GM21737 (cell line): ENCODE measurements around the gene NUDT15.
"Not testable (repeated sequence)": the region's sequence is repeated elsewhere in the genome, so short reads cannot be mapped to it uniquely, and the experiment has no call there.

Experiments
- ATAC-seq: cut with Tn5 transposase; IDR thresholded peaks from one replicate; pipeline ENCODE4 v1.9.1; 2021; ENCODE audit warnings: mild to moderate bottlenecking, moderate library complexity; ENCODE audit not compliant: unreplicated experiment

Gene NUDT15

DNA sequence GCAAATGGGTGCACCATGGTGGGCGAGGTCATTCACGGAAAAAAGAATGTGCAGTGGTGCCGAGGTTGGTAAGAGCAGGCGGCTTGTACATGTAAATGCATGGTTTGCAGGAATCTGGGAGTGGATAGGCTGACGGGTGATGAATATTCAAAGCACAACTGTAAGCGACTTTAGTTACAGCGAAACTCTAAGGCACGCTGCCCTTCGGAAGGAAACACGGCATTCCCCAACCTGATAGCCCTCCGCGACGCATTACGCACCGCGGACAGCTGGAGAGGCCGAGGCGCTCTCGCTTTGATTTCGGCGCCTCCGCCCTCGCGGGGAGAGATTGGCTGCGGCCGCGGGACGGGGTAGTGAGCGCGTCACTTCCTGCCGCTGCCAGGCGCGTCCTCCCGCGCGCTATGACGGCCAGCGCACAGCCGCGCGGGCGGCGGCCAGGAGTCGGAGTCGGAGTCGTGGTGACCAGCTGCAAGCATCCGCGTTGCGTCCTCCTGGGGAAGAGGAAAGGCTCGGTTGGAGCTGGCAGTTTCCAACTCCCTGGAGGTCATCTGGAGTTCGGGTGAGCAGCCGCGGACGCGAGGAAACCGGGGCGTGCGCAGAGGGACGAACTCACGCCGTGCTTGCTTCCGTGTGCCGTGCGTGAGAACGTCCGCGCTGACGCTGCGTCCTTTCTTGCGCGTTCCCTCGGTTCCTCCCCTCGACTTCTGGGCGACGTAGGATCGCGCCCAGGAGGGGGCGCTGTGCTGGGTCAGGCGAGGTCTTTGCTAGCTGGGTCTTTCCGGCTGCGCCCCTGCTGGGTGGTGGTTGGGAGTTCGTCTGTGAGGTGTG, at the start of gene NUDT15:
NUDT15 (plus strand) TSS at position 381 of the 828 bp plus-strand sequence; CDS start at position 402, 21 bp downstream.
- ATAC-seq, result peak; percentile 92

DNA sequence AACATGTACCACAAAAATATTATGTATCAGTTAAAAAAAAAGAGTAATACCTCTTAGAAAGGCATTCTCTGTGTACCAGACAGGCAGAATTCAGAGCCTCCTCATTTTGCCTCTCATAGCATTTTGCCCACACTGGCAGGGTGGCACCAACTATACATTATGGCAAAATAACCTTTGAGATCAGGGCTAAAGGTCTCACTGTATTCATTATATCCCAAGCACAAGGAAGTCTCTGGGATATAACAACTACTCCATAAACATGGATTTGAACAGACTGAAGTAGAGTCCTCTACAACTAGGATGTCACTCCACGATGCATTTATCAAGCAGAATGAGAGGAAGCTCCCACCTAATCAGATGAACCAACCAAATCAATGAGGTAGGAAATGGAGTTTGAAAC, 47.1 kb upstream of the NUDT15 start:
- ATAC-seq, result no peak

DNA sequence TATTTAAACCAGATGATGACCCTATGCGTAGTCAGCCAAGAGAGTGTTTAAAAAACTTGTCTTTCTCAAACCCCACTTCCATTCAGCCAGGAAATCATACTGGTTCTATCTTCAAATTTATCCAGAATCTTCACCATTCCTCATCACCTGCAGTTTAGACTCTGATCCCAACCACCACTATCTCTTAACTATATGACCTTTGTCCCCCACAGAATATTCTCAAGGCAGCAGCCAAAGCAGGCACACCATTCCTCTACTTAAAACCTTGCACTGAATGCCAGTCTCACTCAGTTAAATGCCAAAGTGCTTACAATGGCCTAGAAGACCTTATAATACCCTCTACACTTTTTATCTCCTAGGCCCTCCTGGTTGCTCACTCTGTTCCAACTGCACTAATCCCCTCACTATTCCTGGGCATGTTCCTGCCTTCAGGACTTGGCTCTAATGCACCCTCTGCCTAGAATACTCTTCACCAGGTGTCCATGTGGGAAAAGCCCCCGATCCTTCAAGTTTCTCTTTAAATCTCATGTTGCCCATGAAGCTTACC, 46.5 kb upstream of the NUDT15 start:
- no peak for ATAC-seq

DNA sequence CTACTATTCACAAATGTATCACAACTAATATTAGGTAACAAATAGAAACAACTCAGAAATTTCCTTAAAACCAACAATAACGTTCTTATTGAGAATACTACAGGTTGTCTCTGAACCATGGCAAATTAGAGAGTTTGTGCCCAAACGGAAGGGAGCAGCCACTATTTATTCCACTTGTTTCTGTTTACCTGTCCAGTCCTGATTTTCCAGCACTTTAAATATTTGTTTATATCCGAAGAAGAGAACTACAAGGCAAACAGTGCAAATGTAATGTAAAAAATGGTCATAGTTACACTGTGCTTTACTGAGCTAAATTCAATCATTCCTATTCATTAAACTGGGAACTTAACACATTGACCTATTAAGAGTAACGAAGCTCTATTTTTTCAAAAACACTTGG, 45.7 kb upstream of the NUDT15 start:
- ATAC-seq, result no peak

DNA sequence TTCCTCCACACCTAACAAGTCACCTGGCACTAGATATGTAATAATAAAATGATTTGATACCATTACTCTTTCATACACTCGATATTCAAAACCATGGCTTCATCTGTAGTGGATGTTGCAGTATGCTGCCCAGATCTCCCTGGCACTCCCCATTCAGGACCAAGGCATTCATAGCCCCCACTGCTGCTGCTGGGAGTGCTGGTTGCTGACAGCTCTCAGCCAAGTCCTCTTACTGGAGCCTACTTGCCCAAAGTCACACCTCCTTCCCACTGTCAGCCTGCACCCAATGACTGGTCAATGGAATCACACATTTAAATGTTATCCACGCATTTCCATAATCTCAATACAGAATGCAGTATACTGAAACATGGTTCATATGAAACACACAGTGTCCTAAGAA, 40.1 kb upstream of the NUDT15 start:
- no peak for ATAC-seq

DNA sequence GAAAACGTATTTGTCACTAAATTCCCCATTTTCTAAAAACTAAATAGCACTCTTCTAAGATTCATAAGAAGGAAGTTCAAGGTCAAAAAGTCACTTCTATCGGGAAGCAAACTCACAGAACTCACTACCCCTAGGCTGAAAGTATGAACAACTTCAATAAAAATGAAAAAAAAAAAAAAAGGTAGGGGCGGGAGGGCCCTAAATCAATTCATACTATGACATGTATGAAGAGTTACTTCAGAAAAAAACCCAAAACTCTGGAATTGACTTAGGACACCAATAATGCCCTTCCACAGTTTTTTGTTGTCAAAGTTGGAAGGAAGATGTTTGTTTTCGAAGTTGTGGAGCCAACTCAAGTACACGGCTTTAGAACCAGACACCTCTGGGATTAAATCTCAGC, 37.6 kb upstream of the NUDT15 start:
- ATAC-seq, result no peak

DNA sequence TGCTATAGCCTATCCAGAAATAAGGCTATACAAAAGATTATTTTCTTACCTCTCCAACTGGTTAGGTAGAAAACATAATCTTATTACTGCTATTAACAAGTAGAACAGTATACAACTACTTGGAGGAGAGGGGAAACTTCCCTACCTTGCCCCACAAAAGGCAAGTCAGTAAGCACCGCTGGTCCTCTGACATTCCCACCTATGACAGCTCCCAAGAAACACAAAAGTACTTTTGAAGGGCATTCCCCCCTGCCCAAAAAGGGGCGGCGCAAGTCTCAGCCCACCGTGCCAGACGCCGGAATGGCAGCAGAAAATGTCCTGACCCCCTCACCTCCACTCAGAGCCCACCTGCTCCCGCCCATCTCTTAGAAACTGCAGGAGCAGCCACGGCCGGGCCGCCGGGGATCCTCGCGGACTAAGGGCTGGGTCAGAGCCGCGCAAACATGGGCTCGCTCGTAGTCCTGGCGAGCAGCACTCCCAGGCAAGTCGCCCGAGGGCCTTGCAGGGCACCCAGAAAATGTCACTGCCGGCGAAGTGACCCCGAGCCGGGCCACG, 36.9 kb upstream of the NUDT15 start:
- peak; percentile 37 for ATAC-seq

DNA sequence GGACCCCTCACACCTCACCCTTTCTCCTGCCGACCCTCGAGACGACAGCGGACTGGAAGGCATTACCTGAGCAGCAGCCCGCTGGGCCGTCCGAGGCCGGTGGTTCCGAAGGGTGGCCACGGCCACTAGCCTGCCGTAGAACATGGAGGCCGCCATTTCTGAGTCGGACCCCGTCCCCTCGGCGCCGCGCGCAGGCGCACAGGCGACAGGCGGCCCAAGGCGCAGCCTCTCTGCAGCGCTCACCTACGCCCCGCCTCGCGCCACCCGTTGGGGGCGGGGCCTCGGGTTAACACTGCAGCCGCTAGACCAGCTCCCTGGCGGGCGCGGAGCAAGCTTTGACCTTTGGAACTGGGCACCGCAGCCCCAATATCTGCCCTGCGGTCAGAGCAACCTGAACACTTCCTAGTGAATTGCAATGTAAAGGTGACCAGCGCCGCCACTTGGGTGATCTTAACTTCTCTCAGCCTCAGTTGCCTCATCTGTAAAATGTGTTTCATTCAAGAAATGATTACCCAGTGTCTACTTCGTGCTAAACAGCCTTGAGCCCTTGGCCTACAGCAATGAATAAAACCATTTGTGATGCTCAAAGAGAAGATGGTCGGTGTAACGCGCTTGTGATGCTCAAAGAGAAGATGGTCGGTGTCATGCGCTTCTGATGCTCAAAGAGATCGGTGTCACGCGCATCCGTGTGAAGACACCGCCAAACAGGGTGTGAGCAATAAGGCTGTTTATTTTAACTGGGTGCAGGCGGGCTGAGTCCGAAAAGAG, 36.2 kb upstream of the NUDT15 start, which contains the start of gene SUCLA2:
SUCLA2 (minus strand) TSS at position 160 of the 768 bp plus-strand sequence; CDS start at position 156, 4 bp downstream.
- peak; percentile 98 for ATAC-seq

DNA sequence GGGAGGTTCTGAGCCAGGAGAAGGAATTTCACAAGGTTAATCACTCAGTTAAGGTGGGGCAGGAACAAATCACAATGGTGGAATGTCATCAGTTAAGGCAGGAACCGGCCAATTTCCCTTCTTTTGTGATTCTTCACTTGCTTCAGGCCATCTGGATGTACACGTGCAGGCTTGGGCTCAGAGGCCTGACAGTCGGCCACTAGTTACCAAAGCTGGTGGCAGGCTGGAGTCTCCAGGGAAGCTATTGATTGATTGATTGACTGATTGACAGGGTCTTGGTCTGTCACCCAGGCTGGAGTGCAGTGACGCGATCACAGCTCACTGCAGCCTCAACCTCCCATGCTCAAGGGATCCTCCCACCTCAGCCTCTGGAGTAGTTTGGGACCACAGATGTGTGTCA, 35.5 kb upstream of the NUDT15 start:
- not testable (repeated sequence) for ATAC-seq

DNA sequence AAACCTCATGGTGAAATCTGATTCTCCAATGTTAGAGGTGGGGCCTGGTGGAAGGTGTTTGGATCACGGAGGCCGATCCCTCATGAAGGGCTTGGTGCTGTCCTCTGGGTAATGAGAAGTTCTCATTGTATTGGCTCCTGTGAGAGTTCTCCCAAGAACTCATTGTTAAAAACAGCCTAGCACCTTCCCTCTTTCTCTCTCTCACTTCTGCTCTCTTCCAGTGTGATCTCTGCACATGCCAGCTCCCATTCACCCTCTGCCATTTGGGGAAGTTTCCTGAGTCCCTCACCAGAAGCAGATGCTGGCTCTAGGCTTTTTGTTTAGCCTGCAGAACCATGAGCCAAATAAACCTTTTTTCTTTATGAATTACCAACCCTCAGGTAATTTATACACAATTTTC, 33.3 kb upstream of the NUDT15 start:
- no peak for ATAC-seq

DNA sequence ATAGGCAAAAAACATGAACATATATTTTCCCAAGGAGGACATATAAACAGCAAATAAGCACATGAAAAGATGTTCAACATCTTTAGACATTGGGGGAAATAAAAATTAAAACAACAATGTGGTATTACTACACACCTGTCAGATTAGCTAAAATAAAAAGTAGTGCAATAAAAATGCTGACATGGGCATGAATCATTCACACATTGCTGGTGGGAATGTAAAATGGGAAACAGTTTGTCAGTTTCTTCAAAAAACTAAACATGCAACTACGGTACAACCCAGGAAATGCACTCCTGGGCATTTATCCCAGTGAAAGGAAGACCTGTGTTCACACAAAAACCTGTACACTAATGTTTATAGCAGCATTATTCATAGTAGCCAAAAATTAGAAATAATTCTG, 31.1 kb upstream of the NUDT15 start:
- ATAC-seq, result no peak

DNA sequence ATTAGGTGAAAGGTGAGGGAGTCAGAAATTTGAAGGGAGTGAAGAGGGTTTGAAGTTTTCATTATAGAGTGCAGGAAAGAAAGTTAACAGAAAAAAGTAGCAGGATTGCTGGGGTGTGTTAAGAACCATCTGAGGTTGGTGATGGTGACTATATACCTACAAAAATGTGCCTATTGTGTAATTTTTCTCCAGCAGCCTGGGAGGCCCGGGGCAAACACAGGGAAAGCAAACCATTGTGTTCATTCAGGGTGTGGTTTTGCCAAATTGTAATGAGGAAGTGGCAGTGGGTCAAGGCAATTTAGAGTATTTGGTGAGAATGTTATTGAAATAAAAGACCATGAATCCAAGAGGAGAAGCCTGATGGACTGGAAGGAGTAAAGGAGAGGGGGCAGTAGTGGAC, 28.2 kb upstream of the NUDT15 start:
- no peak for ATAC-seq

DNA sequence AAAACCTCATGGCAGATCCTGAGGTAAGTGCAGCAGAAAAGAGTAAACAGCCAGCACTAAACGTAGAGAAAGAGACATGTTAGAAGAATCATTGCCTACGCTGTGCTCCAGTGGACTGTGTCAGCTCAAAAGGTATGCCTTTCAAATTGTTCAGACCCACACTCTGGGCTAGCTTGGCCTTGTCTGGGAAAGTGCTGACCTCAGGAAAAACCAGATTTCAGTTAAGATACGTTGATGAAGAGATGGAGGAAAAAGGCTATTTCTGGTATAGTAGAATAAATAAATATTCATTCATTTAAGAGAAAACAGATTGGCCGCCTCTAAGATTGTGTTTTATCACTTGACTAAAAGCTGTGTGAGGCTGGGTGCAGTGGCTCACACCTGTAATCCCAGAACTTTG, 26.8 kb upstream of the NUDT15 start:
- no peak for ATAC-seq

DNA sequence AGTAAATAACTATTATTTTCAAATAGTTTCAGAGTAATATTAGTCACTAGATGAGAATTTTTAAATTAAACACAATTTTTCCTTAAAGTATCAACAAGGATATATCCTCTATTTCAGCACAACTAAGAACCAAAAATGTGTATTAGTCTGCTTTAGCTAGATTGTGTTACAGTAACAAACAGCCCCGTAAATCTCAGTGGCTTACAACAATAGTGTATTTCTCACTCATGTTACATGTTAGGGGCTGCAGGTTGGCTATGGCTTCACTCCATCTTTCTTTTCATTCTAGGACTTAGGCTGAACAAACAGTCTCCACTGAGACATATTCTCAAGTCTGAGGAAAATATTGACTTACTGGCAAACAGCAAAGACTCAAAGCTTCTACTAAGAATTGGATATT, 24.9 kb upstream of the NUDT15 start:
- ATAC-seq, result no peak

DNA sequence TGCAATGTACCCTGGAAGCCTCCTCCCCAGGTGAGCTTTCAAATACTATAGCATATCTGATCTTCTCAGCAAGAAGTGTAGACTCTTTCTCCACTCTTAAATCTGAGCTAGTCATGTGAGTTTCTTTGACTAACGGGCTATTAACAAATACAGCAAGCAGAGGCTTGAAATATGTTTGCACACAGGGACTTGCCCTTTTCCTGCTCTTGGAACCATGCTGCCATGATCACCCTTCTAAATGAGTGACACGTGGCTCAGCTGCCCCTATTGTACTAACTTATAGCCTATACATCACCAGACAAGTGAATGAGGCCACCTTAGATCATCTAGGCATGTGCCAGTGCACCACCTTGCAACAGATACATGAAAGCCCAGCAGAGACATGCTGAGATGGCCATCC, 23.2 kb upstream of the NUDT15 start:
- ATAC-seq, result no peak

DNA sequence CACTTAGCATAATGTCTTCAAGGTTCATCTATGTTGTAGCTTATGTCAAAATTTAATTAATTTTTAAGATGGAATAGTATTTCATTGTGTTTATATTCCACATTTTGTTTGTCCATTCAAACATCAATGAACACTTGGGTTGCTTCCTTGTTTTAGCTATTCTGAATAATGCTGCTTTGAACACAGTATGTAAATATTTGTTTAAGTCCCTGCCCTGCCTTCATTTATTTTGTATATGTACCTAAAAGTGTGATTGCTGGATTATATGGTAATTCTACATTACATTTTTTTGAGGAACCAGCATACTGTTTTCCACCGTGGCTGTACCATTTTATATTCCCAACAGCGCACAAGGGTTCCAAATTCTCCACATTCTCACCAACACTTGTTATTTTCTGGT, 18.9 kb upstream of the NUDT15 start:
- no peak for ATAC-seq

DNA sequence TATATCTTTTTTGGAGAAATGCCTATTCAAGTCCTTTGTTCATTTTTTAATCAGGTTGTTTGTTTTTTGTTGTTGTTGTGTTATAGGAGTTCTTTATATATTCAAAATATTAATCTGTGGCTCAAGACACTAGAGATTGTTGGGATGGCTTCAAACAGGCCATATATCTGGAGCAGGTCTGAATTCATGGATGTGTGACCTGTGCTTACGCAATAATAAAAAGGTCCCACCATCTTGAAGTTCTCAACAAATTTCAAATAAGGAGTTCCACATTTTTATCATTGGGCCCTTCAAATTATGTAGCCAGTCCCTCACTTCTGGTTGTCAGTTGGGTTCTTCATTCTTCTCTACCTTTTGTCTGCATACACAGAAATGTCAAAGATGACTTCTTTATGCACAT, 17.7 kb upstream of the NUDT15 start:
- no peak for ATAC-seq

DNA sequence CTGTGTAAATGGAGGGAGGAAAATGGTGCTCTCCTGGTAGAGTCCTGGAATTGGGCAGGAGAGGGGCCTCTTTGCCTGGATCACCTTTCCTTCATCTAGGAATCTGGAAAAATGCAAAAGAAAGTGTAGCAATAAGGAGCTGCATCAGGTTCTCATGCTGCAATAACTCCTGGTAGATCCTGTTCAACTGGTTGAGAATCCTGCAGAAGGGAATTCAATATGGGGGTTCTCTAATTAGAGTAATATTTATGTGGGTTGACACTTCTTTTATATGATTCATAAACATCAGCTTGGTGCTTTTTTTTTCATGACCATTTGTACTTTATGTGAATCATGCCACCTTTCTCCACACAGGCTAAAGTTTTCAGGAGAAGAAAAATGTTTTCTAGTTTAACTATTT, 9.5 kb upstream of the NUDT15 start:
- no peak for ATAC-seq

DNA sequence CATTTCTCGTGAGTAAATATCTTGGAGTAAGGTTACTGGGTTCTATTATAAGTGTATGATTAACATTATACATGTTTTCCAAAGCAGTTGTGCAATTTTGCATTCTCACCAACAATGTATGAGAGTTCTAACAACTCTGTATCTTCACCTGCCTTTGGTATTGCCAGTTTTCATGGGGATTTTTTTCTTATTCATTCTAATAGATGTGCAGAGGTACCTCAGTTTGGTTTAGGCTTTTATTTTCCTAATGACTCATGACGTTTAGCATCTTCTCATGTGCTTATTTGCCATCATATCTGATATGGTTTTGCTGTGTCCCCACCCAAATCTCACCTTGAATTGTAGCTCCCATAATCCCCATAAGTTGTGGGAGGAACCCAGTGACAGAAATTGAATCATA, 7.7 kb upstream of the NUDT15 start:
- ATAC-seq, result no peak

DNA sequence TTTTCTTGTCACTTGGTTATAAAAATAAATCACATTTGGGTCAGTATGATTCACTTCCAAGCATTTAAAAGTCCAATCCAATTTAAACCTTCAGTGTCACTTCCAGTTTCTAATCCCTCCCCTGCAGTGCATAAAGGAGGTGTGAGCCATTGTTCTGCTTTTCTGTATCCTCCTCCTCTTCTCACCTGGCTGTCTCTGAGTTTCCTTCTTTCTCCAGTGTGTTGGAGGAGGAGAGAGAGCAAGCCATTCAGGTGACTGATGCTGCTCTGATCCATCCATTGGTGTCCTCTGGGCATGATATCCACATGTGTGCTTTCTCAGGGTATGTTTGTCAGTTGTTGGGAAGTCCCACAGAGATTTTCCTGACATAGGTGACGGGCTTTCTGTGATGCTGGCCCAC, 1.2 kb downstream of the NUDT15 start:
- ATAC-seq, result no peak

DNA sequence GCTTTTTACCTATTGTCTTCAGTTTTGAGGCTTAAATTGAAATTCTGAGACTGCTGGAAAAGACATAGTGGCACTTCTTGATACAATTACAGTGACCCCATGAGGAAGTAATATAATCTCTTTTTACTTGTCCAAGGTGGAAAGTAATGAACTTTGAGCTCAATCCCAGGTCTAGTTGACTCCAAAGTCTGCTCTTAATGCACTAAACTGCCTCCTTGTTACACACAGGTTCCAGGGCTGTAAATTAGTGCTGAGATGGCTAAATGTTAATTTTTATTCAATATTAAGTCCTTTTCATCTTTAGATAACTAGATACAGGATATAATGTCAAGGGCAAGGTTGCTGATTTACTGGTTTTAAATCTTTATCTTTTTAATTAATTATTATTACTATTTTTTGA, 2.5 kb downstream of the NUDT15 start:
- ATAC-seq, result no peak

DNA sequence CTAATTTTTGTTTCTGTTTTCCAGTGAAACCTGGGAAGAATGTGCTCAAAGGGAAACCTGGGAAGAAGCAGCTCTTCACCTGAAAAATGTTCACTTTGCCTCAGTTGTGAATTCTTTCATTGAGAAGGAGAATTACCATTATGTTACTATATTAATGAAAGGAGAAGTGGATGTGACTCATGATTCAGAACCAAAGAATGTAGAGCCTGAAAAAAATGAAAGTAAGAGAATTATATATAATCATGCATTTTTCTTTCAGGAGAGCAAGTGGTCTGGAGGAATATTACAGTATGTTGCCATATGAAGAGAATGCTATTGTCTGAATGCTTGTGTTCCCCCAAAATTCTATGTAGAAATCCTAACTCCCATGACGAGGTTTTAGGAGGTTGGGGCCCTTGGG, 3.4 kb downstream of the NUDT15 start:
- no peak for ATAC-seq
